ENCODE data around the gene SCN8A.

DNA sequence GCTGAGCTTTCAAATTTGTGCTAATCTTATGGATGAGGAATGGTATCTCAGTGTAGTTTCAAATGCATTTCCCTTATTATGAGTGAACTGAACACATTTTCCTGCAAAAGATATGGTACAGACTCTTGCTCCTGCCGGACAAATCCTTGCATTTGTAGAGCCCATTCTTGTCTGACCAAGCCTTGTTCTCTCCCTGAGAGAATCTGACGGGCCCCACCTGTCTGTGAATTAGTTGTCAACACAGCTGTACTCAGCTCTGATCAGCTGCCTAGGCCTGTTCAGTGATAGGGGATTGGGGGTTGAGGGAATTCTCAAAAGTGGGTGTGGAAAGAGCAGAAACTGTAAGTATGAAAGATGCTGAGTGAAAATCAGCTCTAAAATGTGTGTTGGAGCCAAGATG, 42.8 kb upstream of the SCN8A start:
- TF ChIP-seq, protein P1, sequence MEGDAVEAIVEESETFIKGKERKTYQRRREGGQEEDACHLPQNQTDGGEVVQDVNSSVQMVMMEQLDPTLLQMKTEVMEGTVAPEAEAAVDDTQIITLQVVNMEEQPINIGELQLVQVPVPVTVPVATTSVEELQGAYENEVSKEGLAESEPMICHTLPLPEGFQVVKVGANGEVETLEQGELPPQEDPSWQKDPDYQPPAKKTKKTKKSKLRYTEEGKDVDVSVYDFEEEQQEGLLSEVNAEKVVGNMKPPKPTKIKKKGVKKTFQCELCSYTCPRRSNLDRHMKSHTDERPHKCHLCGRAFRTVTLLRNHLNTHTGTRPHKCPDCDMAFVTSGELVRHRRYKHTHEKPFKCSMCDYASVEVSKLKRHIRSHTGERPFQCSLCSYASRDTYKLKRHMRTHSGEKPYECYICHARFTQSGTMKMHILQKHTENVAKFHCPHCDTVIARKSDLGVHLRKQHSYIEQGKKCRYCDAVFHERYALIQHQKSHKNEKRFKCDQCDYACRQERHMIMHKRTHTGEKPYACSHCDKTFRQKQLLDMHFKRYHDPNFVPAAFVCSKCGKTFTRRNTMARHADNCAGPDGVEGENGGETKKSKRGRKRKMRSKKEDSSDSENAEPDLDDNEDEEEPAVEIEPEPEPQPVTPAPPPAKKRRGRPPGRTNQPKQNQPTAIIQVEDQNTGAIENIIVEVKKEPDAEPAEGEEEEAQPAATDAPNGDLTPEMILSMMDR (IDR thresholded peaks at IDR 0.05), result no peak
- TF ChIP-seq POLR2A (IDR thresholded peaks at IDR 0.05), result no peak

Data from testis (tissue), 2 donors.